ENCODE measurements around the gene PRDM15. TPM values are rescaled to one million over a fixed set of nuclear protein-coding genes. Genes with fewer than 3 reads are reported as not detected.

Gene PRDM15
- total RNA-seq, 1 donor from 2014 or later = 4.9 TPM

- TF ChIP-seq, protein P1, sequence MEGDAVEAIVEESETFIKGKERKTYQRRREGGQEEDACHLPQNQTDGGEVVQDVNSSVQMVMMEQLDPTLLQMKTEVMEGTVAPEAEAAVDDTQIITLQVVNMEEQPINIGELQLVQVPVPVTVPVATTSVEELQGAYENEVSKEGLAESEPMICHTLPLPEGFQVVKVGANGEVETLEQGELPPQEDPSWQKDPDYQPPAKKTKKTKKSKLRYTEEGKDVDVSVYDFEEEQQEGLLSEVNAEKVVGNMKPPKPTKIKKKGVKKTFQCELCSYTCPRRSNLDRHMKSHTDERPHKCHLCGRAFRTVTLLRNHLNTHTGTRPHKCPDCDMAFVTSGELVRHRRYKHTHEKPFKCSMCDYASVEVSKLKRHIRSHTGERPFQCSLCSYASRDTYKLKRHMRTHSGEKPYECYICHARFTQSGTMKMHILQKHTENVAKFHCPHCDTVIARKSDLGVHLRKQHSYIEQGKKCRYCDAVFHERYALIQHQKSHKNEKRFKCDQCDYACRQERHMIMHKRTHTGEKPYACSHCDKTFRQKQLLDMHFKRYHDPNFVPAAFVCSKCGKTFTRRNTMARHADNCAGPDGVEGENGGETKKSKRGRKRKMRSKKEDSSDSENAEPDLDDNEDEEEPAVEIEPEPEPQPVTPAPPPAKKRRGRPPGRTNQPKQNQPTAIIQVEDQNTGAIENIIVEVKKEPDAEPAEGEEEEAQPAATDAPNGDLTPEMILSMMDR (conservative IDR thresholded peaks at IDR 0.05; ENCODE audit: low read depth, low read length) = no peak
- H3K4me3 ChIP-seq (ENCODE audit: low read depth, low read length) = no peak overlapping the region
Measured at GRCh38 chr21:41784456-41785102, 94.6 kb downstream of the PRDM15 start.

GRCh38 chr21:41783476-41784180 is 95.5 kb downstream of the PRDM15 start:
- no peak for DNase-seq (ENCODE audit: low read depth)
- TF ChIP-seq, protein P1 (conservative IDR thresholded peaks at IDR 0.05; ENCODE audit: low read depth, low read length) = no peak
- H3K4me3 ChIP-seq (ENCODE audit: low read depth, low read length) = no peak overlapping the region

More at GRCh38 chr21:41784456-41785102, 94.6 kb downstream of the PRDM15 start:
- DNase-seq (ENCODE audit: low read depth) = no peak

GRCh38 chr21:41781050-41781410 is 98.1 kb downstream of the PRDM15 start:
- TF ChIP-seq, protein P1 (conservative IDR thresholded peaks at IDR 0.05; ENCODE audit: low read depth, low read length) = no peak
- H3K4me3 ChIP-seq (ENCODE audit: low read depth, low read length) = no peak overlapping the region
- no peak for DNase-seq (ENCODE audit: low read depth)

- TF ChIP-seq, protein P1 (conservative IDR thresholded peaks at IDR 0.05; ENCODE audit: low read depth, low read length) = no peak
- DNase-seq (ENCODE audit: low read depth) = no peak
- no peak overlapping the region for H3K4me3 ChIP-seq (ENCODE audit: low read depth, low read length)
Measured at GRCh38 chr21:41780337-41781049, 98.7 kb downstream of the PRDM15 start.

DNA sequence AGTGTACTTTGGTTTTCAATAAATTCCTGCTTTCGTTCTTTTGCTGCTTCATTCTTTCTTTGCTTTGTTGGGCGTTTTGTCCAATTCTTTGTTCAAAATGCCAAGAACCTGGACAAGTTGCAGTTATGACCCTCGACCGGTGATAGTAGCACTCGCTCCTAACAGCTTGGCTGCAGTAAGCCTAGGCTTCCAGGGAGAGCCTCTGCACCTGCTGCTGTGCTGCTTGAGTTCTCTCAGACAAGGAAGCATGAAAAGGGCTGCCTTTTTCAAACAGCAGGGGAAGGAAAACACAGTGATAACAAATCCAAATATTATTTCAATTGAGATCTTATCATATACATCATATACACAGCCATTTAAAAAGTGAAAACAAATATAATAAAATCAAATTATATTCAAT is 99.5 kb downstream of the PRDM15 start:
- no peak for DNase-seq (ENCODE audit: low read depth)
- peak overlapping the region; percentile 1 for H3K4me3 ChIP-seq (ENCODE audit: low read depth, low read length)
- TF ChIP-seq, protein P1 (conservative IDR thresholded peaks at IDR 0.05; ENCODE audit: low read depth, low read length) = no peak

DNA sequence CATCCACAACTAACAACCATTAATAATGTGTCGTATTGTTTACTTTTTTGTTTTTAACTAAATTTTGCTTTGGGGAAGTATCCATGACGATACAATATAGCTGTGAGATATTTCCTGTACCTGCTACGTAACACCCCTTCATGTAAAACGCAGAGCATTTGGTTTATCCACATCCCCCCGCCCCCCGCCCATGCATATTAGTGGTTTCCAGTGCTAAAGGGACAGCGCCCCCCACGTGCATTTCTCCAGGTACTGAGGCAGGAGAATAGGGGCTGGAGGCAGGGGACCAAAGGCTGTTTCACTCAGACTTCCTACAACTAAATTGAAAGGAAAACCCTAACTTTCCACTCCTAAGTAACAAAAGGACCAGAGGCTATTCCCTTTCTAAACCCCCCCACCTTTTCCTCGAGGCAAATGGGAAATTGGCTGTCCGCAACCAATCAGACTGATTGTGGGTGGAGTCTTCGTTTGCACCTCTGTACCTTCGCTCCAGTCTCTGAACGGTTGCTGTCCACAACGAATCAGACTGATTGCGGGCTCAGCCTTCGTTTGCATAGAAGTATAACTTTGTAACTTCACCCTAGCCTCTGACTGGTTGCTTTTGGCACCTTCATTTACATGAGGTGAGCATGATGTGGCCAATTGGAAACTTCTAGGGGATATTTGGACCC is 100.1 kb downstream of the PRDM15 start:
- DNase-seq (ENCODE audit: low read depth) = no peak
- H3K4me3 ChIP-seq (ENCODE audit: low read depth, low read length) = peak overlapping the region; percentile 1
- TF ChIP-seq, protein P1 (conservative IDR thresholded peaks at IDR 0.05; ENCODE audit: low read depth, low read length) = no peak
